HG03575 (cell line): ENCODE measurements around the gene EPB41L3.
"Not testable (repeated sequence)": the region's sequence is repeated elsewhere in the genome, so short reads cannot be mapped to it uniquely, and the experiment has no call there.

Experiments
- ATAC-seq: cut with Tn5 transposase; IDR thresholded peaks from one replicate; pipeline ENCODE4 v1.9.1; 2021; ENCODE audit not compliant: unreplicated experiment, insufficient number of reproducible peaks, low FRiP score; ENCODE audit errors: extremely low read depth

EPB41L3 gene

DNA sequence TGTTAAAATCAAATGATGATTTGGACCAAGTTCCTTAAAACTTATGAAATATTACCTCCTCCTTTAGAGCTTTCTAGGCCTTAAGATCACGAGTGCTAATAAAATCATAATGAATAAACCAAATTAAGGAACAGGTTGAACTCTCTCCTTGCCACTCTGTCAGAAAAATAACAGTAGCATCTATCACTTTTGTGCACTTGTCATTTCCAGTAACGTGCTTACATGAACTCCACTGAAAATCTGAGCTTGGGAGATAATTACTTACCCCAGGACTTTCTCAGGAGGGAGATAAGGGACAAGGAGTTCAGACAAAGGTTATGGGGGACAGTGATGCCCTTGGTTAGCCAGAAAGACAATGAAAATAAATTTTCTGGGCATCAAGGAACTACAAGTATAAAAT lies 36.0 kb downstream of the EPB41L3 start:
- no peak for ATAC-seq

DNA sequence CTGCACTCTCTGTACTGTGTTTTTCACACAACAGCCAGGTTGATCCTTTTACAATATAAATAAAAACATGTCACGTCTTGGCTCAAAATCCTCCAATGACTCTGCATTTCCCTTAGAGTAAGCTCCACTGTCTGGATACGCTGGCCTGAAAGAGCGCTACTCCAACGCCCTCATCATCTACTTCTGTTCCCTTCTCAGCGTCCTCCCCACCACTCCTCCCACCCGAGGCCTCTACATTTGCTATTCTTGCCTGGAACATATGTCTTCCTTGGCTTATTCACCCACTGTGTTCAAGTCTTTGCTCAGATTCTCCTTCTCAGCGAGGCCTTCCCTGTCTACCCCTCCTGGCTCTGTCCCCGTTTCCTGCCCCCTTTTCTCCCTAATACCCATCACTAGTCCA lies 37.6 kb downstream of the EPB41L3 start:
- ATAC-seq = no peak

DNA sequence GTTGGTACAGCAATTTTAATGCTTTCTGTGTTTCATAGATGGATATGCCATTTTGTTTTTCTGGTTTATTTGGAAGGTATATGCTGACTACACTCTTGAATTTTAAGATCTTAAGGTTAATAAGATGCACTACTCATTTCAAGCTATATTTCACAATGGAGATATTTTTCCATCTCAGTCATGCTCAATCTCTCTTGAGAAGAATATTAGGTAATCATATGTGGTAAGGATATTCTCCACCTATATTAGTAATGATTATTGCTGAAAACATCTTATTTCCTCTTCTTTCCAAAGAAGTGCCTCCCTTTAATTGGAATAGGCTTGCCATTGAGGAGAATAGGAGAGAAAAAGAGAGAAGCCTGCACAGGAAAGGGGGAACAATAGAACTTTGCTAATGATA lies 40.1 kb downstream of the EPB41L3 start:
- ATAC-seq = no peak

DNA sequence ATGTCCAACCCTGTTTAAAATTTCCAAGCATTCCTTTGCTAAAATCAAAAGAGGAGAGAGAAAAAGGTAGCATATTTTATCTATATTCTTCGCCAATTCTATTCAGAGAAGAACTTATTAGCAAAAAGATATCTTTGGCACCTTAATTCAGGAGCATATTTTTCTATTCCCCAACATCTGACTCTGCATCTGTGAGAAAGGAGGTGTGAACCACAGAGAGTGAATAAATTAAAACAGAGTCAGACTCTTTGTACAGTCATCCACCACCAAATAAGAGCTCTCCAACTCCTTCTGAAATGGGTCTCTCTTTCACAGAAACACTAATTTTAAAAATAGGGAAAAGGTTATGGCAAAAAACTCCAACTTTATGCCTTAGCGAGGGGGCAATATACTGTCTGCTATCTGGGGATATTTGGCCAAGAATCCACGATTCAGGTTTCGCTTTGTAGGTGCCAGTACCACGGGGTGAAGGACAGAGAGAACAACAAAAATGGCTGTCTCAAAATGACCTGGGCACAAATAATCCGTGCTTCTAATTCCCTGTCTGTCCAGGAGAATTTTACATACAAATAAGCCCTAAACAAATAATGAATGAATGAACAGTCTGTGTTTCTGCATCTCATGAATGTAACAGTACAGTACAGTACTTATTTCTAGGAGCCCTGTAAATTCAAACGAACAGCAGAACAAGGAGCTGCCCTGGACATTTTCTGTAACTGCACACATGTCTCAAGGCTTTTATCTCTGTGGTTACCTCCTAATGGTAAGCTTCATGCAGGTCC lies 43.4 kb downstream of the EPB41L3 start:
- no peak for ATAC-seq

DNA sequence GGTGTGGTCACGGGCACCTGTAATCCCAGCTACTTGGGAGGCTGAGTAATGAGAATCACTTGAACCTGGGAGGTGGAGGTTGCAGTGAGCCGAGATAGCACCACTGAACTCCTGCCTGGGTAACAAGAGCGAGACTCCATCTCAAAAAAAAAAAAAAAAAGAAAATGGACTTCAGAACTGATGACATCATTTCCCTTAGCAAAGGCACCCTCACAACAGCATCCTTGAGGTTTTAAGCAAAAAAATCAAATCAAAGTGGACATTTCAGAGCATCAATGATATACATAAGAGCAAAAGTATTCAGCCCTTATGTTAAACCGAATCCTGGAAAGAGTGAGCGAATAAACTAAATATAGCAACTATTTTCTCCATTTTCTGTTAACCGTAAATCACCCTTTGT lies 45.3 kb downstream of the EPB41L3 start:
- no peak for ATAC-seq

DNA sequence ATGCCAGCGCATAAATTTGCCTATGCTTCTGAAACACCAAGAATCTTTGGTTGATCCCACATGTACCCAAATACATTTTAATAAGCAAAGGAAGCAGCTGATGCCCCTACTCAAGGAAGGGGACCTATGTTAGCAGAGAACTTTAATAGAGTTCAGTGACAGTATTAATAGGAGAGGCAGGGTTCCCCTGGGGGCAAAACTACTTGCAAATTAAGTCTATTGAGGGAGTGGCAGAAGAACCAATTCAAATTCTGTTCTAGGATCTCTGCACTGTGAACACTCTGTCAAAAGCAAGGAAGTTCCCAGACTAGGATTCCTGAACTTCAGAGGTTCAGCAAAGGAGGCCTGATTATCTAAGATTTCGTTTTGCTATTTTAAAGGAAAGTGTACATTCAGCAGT lies 47.5 kb downstream of the EPB41L3 start:
- no peak for ATAC-seq

DNA sequence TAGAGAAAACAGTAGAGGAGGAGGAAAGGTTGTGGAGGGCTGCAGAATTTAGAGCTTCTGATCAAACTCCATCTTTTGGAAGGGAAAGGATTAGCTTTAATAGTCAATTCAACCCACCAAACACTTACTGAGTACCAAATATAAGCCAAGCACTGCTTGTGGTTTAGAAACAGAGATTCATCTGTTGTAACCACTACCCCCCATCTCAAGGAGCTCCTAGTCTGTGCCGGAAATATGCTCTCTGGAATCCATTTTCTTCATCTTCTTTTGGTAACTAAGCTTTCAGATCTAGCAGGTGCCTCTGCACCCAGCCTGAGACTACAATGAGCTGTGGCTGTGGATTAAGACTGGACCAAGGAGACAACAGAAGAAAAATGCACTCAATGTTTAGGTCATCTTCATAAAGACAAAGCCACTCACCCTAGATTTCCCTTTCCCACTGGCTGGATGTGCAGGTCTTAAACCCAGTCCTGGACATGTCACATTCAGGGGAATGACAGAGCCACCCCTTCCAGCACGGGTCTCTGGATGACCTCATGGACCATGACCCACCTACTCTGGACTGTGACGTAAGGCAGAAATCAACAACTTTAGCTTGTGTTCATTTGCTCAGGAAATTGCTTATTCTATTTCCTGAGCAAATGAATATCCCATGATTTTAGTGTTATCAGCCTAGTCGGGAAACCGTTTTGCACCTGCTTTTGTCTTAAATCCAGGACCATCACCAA lies 52.9 kb downstream of the EPB41L3 start:
- ATAC-seq = no peak

DNA sequence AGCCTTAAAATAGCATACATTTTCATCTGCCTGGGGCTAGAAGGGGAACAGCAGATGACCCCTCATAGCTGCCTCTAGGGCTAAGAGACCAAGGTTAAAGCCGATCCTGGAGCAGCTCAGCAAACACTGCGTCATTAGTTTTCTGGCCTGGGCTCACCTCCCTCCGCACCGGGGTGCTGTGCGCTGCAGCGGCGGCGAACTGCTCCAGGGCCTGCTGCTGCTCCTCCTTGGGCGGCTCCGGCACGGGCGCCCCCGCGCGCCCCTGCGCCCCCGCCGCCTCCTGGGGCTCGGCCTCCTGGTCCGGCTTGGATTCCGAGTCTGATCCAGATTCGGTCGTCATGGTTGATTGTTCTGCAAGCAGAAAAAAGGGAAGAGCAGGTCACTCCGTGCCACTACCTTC lies 55.0 kb downstream of the EPB41L3 start:
- ATAC-seq = no peak

DNA sequence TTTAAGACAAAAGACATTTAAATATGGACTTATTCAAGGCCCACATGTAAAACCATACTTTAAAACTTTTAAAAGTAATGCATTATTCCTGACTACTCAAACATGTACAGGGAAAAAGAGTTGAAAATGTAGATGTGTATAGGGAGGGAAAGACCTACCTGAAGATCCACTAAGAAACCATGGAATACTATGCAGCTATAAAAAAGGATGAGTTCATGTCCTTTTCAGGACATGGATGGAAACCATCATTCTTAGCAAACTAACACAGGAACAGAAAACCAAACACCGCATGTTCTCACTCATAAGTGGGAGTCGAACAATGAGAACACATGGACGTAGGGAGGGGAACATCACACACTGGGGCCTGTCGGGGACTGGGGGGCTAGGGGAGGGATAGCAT lies 55.8 kb downstream of the EPB41L3 start:
- ATAC-seq = not testable (repeated sequence)

DNA sequence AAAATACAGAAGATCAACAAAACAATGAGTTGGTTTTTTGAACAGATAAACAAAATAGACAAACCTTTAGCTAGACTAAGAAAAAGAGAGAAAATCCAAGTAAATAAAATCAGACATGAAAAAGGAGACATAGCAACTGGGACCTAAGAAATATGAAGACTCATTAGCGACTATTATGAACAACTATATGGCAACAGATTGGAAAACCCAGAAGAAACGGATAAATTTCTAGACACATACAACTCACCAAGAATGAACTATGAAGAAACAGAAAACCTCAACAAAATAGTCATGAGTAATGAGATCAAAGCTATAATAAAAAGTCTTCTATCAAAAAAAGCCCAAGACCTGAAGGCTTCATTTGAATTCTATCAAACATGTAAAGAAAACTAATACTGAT lies 59.3 kb downstream of the EPB41L3 start:
- ATAC-seq = no peak

DNA sequence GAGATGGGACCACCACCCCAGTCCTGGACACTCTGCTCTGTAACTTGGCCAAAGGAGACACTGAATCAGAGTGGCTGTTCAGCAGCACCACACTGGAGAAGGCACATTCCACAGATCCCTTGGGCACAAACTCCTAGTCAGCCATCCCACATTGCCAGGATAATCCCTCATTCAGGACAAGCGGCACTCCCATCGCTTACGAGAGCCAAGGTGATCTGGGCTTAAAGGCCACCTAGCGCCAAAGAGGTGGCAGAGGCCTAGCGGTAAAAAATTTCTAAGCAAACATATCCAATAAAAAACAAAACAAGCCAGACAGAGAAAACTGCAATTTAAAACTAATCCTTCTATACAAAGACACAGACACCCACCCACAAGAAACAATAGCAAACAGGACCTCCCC lies 62.2 kb downstream of the EPB41L3 start:
- no peak for ATAC-seq

DNA sequence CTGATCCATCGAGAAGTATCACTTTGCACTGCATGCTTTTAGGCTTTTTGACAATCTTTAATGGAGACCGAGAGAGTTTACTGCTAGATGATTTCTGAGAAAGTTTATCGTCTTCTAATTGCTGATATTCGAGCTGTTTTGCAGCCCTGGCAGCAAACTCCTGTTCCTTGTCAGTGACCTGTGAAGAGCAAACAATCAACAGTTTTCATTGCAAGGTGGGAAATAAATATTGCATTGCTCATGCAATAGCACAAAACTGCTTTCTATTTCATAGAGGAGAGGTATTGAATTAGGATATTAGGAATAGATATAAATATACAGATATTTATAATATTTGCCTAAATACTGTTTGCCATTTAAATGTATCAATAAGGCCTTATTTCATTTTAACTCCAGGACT lies 65.5 kb downstream of the EPB41L3 start:
- no peak for ATAC-seq

DNA sequence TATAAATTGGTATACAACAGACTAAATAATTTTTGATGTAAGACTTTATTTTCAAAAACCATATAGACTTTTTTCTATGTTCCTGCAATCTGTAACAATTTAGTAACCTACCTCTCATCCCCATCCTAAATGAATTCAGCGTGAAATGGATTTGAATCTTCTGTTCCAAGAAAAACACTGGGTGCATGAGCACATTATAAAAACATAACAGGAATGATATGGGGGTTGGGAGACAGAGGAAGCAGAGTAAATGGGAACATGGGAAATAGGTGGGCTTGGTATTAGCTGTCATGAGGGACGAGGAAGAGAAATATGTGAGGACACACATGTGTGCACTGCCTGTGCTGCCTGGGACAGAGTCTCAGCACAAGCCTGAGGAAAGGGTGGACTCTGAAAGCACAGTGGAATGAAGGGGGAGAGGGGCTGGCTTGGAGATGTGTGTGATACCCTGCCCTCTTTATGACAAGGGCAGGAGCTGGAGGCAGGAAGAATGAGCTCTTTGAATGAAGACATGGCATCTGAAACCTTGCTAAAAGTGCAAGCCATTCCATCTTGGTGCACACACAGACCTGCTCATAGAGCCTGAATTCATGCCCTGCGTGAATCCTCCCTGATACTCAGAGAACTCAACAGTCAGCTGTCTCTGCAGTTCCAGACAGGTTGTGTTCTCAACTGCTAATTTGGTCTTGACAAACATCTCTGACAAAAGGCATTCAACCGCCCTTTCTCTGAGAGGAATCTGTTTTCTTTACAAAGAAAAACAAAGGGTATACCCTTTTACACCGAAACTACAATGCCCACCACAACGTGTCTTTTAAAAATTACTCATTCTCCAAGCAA lies 66.6 kb downstream of the EPB41L3 start:
- no peak for ATAC-seq

DNA sequence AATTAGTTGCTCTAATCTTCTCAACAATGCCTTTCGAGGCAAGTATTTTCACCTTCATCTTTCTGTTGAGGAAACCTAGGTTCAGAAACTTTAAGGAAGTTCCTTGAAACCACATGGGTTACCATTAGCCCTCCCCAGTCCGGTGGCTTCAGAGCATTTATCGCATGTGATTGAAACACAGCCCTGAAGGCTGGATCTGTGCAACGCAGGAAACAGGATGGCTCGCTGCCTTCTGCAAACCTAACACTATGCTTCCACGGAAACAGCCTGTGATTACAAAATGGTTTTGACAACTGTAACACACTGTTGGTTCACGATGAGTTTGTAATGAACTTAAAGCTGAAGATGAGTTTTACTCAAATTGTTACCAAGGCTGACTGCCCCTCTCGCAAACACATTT lies 68.5 kb downstream of the EPB41L3 start:
- ATAC-seq = no peak

DNA sequence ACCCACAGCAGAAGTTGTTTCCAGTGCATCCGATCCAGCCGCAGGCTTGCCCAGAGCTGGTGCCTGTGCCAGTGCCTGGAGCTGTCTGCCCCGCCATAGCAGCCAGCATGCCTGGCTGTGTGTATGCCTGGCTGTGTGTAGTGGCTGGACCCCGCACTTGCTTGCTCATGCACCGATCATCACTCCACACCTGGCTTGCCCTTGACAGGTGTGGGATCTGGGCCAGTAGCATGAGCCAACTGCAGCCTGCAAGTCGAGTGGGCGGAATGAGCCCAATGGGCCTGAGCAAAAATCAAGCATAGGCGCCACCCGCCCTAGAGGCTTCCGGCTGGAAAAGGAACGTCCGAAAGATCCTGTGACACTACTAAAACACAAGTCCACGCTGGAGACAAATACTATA lies 74.5 kb downstream of the EPB41L3 start:
- no peak for ATAC-seq

DNA sequence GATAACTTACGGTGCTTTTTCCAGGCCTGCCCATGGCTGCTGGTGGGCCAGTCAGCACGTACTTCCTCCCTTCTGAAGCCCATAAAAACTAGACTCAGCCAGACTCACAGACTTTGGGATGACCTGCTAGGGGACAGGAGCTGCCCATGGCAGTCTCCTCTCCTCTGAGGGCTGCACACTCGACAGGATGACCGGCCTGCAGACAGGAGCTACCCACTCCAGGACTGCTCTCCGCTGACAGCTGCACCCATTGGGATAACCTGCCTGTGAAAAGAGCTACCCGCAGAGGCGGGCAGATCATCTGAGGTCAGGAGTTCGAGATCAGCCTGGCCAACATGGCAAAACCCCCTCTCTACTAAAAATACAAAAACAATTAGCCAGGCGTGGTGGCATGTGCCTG lies 75.4 kb downstream of the EPB41L3 start:
- ATAC-seq = no peak

DNA sequence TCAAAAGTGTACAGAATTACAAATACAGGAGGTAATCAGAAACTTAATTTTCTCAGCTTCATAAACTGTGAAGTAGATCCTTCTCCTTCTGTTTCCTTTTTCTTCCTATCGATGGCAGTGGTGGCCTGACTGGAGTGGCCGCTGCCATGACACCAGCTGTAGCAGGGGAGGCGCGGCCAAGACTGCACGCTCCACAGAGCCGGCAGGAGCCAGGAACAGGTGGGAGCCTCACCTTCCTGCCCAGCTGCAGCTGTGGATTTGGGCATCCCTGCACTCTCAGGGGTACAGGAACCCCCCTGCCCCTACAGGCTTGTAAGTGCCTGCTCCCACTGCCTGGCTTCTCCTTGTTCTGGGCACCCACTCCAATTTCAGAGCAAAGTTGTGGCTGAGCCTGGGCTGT lies 76.1 kb downstream of the EPB41L3 start:
- no peak for ATAC-seq

DNA sequence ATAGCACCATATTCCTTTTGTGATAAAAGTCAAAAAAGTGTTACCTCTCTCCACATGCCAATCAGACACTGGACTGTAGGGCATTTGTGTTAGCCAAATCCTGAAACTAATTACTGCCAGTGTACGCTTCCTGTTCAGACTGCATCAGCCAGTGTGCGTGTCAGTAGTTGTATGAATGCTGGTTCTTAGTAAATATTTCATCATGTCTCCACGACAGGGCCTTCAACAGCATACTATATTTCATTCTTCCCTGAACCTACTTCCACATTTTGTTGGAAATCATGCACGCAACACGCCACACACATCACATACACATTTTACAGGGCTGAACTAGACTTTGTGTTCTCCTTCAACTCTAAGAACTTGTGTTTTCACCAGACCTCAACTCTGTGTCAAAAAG lies 77.5 kb downstream of the EPB41L3 start:
- ATAC-seq = no peak

DNA sequence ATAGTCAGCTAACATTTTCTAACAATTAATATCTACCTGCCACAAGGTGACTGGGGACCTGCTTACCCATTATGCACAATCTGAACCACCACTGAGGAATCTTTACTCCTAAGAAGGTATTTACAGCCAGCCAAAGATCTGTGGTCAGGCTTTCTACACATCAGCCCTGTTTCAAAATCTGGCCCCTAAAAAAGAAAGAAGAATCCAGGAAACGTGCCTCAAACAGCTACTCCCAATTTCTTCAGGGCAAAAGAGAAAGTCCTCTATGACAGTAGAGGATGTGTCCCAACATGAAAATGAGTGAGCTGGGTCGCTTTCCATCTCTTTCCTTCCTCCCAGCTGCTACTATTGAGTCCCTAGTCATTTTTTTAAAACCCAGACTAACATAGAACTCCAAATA lies 79.5 kb downstream of the EPB41L3 start:
- ATAC-seq = no peak

DNA sequence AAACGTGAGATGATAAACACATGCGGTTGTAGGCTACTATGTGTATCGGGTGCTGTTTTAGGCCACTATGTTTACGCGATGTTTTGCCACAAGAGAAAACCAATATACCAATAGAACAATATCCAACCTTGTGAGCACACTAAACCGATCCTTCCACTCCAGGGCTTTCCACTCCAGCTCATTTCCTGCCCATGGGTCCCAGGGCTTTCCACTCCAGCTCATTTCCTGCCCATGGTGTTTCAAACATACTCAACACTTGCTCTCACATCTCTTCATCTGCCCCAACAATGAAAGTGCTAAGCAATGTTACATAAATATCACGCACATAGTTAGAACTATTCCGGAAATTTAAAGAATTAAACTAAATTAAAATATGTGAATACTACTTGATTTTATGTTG lies 80.0 kb downstream of the EPB41L3 start:
- ATAC-seq = no peak
